Left renal cortex interstitium (tissue), 4 donors: ENCODE results near the gene UNG. TPM values are rescaled to one million over a fixed set of nuclear protein-coding genes. Genes with fewer than 3 reads are reported as not detected.

Experiments used
- DNase-seq, 4 donors: peaks; one replicate each; pipeline ENCODE4 v3.0.0-alpha.2; 2013; ENCODE audit warnings: low read depth in 4 of 4, low spot score in 2 of 4, missing footprints in 1 of 4
- polyA plus RNA-seq, 4 donors: library from polyadenylated mRNA; unstranded; fragments of 120-200 nt; gene quantifications; one replicate each; pipeline ENCODE4 v1.2.1, GENCODE V29; 2013; ENCODE audit not compliant: insufficient read length in 4 of 4

Gene UNG
- polyA plus RNA-seq, 4 donors: 63.4 to 69.3 (median 67.0) TPM

- no peak for DNase-seq
Measured at GRCh38 chr12:109151457-109151856, 54.1 kb downstream of the UNG start.

DNA sequence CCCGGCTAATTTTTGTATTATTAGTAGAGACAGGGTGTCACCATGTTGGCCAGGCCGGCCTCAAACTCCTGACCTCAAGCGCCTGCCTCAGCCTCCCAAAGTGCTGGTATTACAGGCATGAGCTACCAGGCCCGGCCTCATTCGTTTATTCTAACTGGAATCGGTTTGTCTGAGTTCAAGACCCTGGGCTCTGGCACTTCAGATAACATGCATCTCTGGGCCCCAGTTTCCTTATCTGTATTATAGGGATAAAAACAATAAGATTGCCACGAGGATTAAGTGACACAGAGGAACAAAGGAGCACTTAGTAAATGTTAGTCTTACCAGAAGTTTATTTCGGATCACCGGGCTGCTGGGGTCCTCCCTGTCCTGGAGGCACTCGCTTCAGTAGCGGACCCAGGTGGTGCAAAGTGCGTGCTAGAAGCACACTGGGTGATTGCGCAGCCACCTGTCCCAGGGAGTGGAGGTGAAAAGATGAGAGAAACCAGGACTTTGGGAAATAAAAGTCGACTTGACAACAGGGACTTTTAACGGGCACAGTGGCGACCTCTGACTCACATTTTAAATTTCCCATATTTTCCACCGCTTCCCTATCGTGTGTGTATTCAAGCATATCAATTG, 56.5 kb downstream of the UNG start:
- DNase-seq: no peak

DNA sequence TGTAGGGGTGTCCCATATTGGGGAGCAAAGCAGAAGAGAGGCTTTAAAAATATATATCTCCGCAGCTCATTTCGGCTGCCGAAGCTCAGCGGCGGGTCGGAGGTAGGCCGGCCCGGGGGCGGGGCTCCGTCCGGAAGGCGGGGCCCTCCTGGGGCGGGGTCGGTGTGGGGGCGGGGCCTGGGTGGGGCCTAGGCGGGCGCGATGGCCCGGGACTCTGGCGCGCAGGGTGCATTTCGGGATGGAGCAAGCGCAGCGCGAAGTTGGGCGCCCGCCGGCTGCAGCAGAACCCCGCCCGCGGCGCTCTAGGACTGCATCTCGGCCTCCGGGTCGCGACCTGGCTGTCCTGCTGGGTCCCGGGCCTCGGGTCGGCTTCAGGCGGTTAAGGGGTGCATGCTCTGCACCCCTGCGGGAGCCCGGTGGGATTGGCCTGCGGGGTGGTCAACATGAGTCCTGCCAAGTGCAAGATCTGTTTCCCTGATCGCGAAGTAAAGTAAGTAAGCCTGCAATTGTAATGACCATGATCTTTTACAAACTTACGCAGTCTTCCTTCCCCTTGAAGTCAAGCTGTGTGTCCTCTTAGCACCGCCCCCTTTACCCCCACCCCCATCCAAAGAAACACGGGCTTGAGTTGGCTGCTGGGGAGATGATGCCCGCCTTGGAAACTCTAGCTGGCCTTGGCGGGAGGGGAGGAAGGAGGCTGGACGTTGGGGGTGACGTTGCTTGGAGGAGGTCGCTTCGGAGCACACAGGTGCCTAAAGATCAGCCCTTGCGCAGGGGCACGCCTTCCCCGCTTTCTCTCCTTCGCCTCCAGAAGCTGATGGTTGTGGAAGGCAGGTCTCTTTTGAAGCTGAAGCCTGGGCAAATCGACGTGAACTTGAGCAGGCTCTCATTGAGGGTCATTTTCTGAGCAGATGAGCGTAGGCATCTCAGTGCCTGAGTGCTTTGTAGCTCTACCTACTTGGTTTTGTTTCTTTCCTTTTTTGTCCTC, 57.3 kb downstream of the UNG start:
- peak in 3 of 4 donors; percentile 59 to 66 (median 63) for DNase-seq

- DNase-seq: no peak
Measured at GRCh38 chr12:109156036-109156435, 58.6 kb downstream of the UNG start.

DNA sequence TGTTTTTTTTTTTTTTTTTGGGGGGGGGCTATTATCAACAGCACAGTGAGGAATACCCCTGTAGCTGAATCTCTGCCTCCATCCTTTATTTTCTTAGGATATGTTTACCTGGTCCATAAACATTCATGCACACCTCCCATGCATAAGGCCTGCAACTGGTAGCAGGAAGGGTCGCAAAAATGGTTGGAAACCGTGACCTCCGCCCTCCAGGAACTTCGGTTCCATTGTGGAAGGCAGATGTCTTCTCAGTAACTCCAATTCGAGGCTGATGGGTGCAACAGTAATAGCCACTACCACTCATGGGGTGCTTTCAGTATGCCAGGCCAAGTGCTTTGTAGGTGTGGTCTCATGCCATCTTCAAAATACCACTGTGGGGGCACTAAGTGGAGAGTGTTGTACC, 59.2 kb downstream of the UNG start:
- no peak for DNase-seq

- no peak for DNase-seq
Measured at GRCh38 chr12:109157986-109158385, 60.6 kb downstream of the UNG start.

GRCh38 chr12:109160433-109160832, 63.0 kb downstream of the UNG start:
- no peak for DNase-seq

Other genes with a start within 250 kb of the UNG start
- gene SSH1, start 240.0 kb upstream of the UNG start, polyA plus RNA-seq: 10 to 100 TPM; 16.8 to 26.8 (median 22.0) TPM
- 1 to 10 TPM in 3 of 4 donors, under 1 TPM in 1; 0.87 to 1.8 (median 1.4) TPM for gene DAO, start 217.5 kb upstream of the UNG start, polyA plus RNA-seq
- under 1 TPM in 3 of 4 donors, not detected in 1; 0.06 to 0.11 (median 0.09) TPM for gene SVOP, start 76.5 kb upstream of the UNG start, polyA plus RNA-seq
- gene USP30, start 45.0 kb upstream of the UNG start, polyA plus RNA-seq: 10 to 100 TPM; 23.3 to 30.5 (median 26.9) TPM
- 10 to 100 TPM; 30.2 to 36.1 (median 32.5) TPM for gene ALKBH2, start 4.1 kb upstream of the UNG start, polyA plus RNA-seq
- 10 to 100 TPM; 14.4 to 28.9 (median 21.5) TPM for gene ACACB, start 19.0 kb downstream of the UNG start, polyA plus RNA-seq
- gene FOXN4, start 211.7 kb downstream of the UNG start, polyA plus RNA-seq: 1 to 10 TPM; 1.1 to 2.8 (median 2.1) TPM